ENCODE results near the gene GPR152.

- TF ChIP-seq POLR2A (IDR thresholded peaks at IDR 0.05) (no peak), POLR2AphosphoS5 (IDR thresholded peaks at IDR 0.05) (no peak), EP300 (IDR thresholded peaks at IDR 0.05) (no peak)
- TF ChIP-seq, protein P1, sequence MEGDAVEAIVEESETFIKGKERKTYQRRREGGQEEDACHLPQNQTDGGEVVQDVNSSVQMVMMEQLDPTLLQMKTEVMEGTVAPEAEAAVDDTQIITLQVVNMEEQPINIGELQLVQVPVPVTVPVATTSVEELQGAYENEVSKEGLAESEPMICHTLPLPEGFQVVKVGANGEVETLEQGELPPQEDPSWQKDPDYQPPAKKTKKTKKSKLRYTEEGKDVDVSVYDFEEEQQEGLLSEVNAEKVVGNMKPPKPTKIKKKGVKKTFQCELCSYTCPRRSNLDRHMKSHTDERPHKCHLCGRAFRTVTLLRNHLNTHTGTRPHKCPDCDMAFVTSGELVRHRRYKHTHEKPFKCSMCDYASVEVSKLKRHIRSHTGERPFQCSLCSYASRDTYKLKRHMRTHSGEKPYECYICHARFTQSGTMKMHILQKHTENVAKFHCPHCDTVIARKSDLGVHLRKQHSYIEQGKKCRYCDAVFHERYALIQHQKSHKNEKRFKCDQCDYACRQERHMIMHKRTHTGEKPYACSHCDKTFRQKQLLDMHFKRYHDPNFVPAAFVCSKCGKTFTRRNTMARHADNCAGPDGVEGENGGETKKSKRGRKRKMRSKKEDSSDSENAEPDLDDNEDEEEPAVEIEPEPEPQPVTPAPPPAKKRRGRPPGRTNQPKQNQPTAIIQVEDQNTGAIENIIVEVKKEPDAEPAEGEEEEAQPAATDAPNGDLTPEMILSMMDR (IDR thresholded peaks at IDR 0.05) = no peak
These were observed 16.6 kb downstream of the GPR152 start for GRCh38 chr11:67435727-67436458.

All from suprapubic skin (tissue), 4 donors.